ENCODE data around the gene PIP5K1C.

PIP5K1C gene

GRCh38 chr19:3625996-3626472 lies 74.2 kb downstream of the PIP5K1C start:
- DNase-seq (ENCODE audit: low read depth in 2 of 2): no peak

GRCh38 chr19:3623716-3624115 lies 76.6 kb downstream of the PIP5K1C start:
- no peak for DNase-seq (ENCODE audit: low read depth in 2 of 2)

GRCh38 chr19:3622224-3622623 lies 78.0 kb downstream of the PIP5K1C start:
- DNase-seq (ENCODE audit: low read depth in 2 of 2): no peak

- DNase-seq (ENCODE audit: low read depth in 2 of 2): no peak
Observed at GRCh38 chr19:3621689-3622088, 78.6 kb downstream of the PIP5K1C start.

- no peak for DNase-seq (ENCODE audit: low read depth in 2 of 2)
Observed at GRCh38 chr19:3620817-3621547, 79.3 kb downstream of the PIP5K1C start.

GRCh38 chr19:3620145-3620816 lies 80.0 kb downstream of the PIP5K1C start:
- DNase-seq (ENCODE audit: low read depth in 2 of 2): no peak

GRCh38 chr19:3619631-3620012 lies 80.6 kb downstream of the PIP5K1C start:
- DNase-seq (ENCODE audit: low read depth in 2 of 2): no peak

GRCh38 chr19:3618811-3619630 lies 81.2 kb downstream of the PIP5K1C start:
- no peak for DNase-seq (ENCODE audit: low read depth in 2 of 2)

- DNase-seq (ENCODE audit: low read depth in 2 of 2): peak in 1 of 2 donors; percentile 22
Observed at GRCh38 chr19:3618144-3618810, 82.0 kb downstream of the PIP5K1C start.

GRCh38 chr19:3617463-3617862 lies 82.8 kb downstream of the PIP5K1C start:
- no peak for DNase-seq (ENCODE audit: low read depth in 2 of 2)

- DNase-seq (ENCODE audit: low read depth in 2 of 2): no peak
Observed at GRCh38 chr19:3615524-3616135, 84.6 kb downstream of the PIP5K1C start.

- no peak for DNase-seq (ENCODE audit: low read depth in 2 of 2)
Observed at GRCh38 chr19:3614858-3615505, 85.3 kb downstream of the PIP5K1C start.

GRCh38 chr19:3613818-3614661 lies 86.2 kb downstream of the PIP5K1C start:
- DNase-seq (ENCODE audit: low read depth in 2 of 2): no peak

GRCh38 chr19:3612901-3613741 lies 87.1 kb downstream of the PIP5K1C start:
- DNase-seq (ENCODE audit: low read depth in 2 of 2): no peak

- no peak for DNase-seq (ENCODE audit: low read depth in 2 of 2)
Observed at GRCh38 chr19:3612330-3612729, 87.9 kb downstream of the PIP5K1C start.

- DNase-seq (ENCODE audit: low read depth in 2 of 2): no peak
Observed at GRCh38 chr19:3611841-3612240, 88.4 kb downstream of the PIP5K1C start.

- DNase-seq (ENCODE audit: low read depth in 2 of 2): no peak
Observed at GRCh38 chr19:3610745-3611717, 89.2 kb downstream of the PIP5K1C start.

Data from stimulated activated CD8-positive, alpha-beta memory T cell treated with anti-CD3 and anti-CD28 coated beads, Interleukin-15, amount 100 ng/mL, for 4 hours (primary cell).